Erythroblast (primary cell): ENCODE data around the gene LRRTM1.

ENCODE experiments used
- DNase-seq, 2 experiments: peaks; one replicate each; lab custom pipeline; 2025; lab: John Stamatoyannopoulos, UW
- GATA1 ChIP-seq: IDR thresholded peaks from 2 replicates; pipeline ENCODE4 v1.6.1; 2011; ENCODE audit warnings: low read depth, mild to moderate bottlenecking, control low read depth, low read length, moderate library complexity
- POLR2A ChIP-seq: IDR thresholded peaks from 2 replicates; pipeline ENCODE4 v1.6.1; 2011; ENCODE audit warnings: mild to moderate bottlenecking, low read length

LRRTM1 gene

DNA sequence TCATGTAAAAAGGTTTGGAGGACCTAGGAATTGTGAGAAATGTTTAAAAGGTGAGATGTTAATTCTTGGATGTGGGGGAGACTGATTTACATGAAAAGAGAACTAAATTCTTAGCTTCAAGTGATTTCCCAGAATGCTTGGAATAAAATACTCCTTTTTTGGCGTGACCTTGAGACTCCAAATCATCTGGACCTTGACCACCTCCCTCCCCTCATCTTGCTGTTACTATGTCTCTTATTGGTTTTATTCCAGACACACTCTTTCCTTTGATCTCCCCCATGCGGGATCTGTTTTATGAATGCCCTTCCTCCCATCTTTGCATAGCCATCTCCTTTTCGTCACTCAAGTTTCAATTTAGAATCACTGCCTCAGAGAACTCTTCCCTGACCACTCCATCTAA, 20.0 kb upstream of the LRRTM1 start:
- DNase-seq: no peak
- TF ChIP-seq GATA1 (no peak), POLR2A (no peak)

DNA sequence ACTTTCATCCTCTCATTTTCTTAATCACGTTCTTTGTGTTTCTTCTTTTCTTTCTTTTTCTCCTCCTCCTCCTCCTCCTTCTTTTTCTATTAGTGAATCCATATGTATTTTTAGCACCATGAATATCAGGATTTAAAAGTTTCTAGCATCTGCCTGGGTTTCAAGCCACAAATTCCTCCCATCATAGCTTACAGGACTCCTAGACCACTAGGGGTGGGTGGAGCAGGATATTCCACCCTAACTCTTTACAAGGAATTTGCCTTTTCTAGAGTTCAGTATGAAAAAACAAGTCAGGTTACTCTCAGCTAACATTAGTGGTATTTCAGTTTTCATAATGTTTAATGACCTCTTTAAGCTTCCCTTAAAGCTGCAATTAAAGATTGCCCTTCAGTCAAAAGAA, 19.1 kb upstream of the LRRTM1 start:
- no peak for TF ChIP-seq POLR2A
- TF ChIP-seq GATA1: no peak
- no peak for DNase-seq

DNA sequence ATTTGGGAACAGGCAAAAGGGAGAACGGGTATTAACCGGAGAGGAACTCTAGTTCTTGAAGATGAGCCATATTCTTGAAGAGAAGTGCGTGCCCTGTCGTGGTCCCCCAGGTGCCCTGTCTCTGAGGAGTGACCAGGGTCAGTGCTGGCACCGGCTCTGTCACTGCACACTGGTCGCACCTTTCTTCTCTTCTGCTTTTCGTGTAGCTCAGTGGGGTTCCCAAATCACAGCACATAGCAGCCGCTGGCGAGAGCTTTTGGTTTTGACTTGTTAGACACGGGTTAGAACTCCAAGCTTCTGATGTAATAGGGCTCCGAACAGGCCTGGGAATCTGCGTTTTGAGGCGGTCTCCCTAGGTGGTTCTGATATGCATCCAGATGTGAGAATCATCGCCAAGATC, 18.4 kb upstream of the LRRTM1 start:
- DNase-seq: no peak
- no peak for TF ChIP-seq POLR2A
- TF ChIP-seq GATA1: no peak

- TF ChIP-seq GATA1 (no peak), POLR2A (no peak)
- no peak for DNase-seq
Observed at GRCh38 chr2:80322311-80322920, 17.9 kb upstream of the LRRTM1 start.

DNA sequence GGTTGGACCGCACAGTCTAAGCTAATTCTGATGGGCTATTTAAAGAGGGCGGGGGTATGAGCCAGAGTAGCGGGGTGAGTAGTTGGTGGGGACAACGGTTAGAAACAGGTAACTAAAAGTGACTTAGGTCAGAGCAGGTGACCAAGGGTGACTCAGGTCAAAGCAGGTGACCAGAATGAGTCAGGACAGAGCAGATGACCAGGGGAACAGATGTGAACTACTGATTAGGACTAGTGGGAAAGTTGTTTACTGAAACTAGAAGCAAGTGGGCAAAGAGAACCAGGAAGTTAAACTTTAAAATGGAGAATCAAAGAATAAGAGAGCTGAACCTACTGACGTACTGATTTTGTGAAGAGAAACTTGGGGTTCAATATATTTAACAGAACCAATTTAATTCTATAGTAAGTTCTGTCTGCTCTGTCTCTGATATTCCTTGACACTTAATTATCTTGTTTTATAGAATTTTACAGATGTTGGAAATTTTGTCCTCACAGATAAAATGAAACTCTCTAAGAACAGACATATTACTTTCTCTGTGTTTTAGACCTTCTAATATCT, 7.8 kb upstream of the LRRTM1 start:
- peak in 1 of 2 experiments; percentile 1 for DNase-seq
- TF ChIP-seq GATA1: no peak
- no peak for TF ChIP-seq POLR2A

GRCh38 chr2:80311304-80311703, 6.8 kb upstream of the LRRTM1 start:
- TF ChIP-seq GATA1 (no peak), POLR2A (no peak)
- no peak for DNase-seq

DNA sequence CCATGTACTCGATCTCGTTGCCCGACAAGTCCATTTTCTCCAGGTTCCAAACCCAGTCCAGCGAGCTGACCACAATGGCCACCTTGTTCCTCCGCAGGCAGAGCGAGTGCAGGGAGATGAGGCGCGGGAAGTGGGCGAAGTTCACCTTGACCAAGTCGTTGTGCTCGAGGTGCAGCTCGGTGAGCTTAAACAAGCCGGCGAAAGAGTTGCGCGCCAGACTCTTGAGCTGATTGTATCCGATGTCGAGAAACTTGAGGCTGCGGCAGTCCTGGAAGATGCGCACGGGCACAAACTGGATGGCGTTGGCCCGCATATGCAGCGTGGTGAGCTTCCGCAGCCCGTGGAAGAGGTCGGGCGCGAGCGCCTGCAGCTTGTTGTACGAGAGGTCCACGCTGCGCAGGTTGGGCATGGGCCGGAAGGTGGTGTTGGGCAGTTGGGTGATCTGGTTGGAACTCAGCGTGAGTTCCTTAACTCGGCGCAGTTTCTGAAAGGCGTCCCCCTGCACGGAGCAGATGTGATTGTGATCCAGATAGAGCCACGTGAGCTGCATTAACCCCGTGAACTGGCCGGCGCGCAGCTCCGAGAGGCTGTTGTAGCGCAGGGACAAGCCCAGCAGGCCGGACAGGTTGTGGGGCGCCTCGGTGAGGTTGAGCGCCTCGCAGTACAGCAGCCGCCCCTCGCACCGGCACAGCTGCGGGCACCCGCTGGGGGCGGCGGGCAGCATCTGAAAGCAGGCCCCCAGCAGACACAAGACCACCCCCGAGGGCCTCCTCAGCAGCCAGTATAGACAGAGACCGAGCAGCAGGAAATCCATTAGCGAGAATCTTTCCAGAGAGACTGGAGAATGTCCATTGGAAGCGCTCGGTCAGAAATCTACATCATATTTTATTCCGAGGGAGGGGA, 1.3 kb downstream of the LRRTM1 start:
- peak in 1 of 2 experiments; percentile 2 for DNase-seq

DNA sequence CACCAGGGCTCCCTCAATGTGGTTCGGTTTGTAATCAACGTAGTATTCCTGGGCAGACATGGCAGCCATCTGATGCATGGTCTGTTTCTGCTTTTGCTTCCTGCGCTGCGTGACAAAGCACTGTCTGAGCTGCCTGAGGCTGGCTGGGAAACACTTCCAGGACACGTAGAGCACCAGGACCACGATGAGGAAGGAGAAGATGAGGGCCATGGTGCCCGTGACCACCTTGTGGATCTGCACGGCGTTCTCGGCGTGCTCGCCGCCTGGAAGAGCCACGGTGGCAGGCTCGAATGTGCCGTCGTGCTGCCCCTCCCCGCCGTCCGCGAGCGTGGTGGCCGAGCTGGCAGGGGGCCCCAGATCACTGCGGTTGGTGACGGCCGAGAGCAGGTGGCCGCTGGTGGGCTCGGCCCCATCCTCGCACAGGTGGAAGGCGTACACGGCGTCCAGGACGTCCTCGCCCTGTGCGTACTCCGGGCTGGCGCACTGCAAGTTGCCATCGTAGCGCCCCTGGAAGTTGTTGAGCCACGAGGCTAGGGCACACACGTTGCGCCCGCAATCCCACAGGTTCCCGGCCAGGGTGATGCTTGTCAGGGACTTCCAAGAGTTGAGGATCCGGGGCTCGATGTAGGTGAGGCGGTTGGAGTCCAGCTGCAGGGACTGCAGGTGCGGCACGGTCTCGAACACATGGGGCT, 2.1 kb downstream of the LRRTM1 start:
- no peak for DNase-seq
- TF ChIP-seq GATA1: no peak
- TF ChIP-seq POLR2A: no peak

More for the DNA sequence above, 1.3 kb downstream of the LRRTM1 start:
- TF ChIP-seq GATA1 (no peak), POLR2A (no peak)

DNA sequence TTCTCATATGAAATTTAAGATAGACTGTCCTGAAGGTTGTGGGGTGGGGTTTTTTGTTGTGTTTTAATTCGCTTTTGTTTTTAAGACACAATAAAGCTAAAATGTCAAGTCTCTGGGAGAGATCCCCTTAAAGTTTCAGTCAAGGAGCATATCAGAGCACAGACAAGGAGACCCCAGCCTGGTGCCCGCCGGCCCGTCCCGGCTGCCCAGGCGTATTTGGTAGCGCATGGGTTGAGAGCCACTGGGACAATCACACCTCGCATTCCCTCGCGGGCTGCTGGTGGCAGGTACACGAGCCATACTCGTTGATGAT, 2.6 kb downstream of the LRRTM1 start:
- TF ChIP-seq GATA1: no peak
- TF ChIP-seq POLR2A: no peak
- no peak for DNase-seq

- no peak for DNase-seq
- no peak for TF ChIP-seq GATA1
- TF ChIP-seq POLR2A: no peak
Observed at GRCh38 chr2:80300954-80301353, 3.6 kb downstream of the LRRTM1 start.

DNA sequence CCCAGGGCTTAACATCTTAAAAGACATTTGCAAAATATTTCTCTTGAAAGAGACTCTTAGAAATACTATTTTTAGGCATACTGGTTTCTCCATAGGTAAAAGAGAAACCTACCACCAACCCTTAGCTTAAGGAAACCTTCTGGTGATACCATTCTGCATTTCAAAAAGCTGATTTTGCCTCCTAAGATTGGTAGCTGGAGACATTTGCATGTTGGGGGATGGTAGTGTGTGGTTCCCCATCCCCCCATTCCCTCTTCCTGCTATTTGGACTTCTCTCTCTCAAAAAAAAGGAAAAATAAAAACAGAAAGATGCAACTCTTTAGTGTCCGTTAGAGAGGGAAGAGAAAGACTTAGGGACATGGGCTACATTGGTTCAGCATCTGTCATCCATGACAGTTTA, 4.2 kb downstream of the LRRTM1 start:
- TF ChIP-seq POLR2A: no peak
- TF ChIP-seq GATA1: no peak
- DNase-seq: no peak

GRCh38 chr2:80299661-80300060, 4.9 kb downstream of the LRRTM1 start:
- TF ChIP-seq POLR2A (no peak), GATA1 (no peak)
- DNase-seq: no peak

DNA sequence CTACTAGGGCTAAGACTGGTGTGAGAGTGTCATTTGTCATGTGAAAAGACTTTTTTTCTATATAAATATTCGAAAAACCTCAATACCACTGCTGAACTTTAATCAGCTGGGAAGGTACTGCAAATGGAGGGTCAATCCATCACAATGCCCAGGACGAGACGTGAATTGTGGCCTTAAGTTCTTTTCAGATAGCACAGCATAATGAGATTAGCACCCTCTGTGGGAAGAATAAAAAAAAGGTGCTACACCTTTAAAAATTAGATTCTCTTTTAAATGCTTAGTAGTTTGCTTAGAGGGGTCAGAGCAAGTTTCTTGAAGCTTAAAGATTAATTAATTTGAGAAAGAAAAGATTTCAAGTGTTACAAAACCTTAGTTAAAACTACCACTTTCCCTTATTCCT, 5.6 kb downstream of the LRRTM1 start:
- no peak for DNase-seq
- TF ChIP-seq POLR2A (no peak), GATA1 (no peak)

GRCh38 chr2:80293039-80293438, 11.5 kb downstream of the LRRTM1 start:
- no peak for TF ChIP-seq POLR2A
- TF ChIP-seq GATA1: no peak
- no peak for DNase-seq
